ENCODE measurements around the gene TRIM71.

The TRIM71 gene

GRCh38 chr3:32946973-32947788 is 129.4 kb downstream of the TRIM71 start:
- DNase-seq, result no peak

All from activated CD4-positive, alpha-beta T cell treated with anti-CD3 and anti-CD28 coated beads for 48 hours (primary cell).